Measurements from ENCODE around the gene PARP9. TPM values are rescaled to one million over a fixed set of nuclear protein-coding genes. Genes with fewer than 3 reads are reported as not detected.
"Not testable (repeated sequence)": the region's sequence is repeated elsewhere in the genome, so short reads cannot be mapped to it uniquely, and the experiment has no call there.

The PARP9 gene
- total RNA-seq, 1 donor from 2014 or later, result 1.0 TPM

GRCh38 chr3:122502139-122502538 is 62.0 kb downstream of the PARP9 start:
- Histone ChIP-seq H3K27ac (no peak overlapping the region), H3K36me3 (no peaks in the 10 kb centered on the region), H3K4me1 (peaks cover 7% of the 10 kb centered on the region), H3K27me3 (no peaks in the 10 kb centered on the region), H4K20me1 (ENCODE audit: low read depth) (peaks cover 100% of the 10 kb centered on the region), H3F3A (ENCODE audit: low read depth) (no peaks in the 10 kb centered on the region), H3K9ac (no peak overlapping the region), H3K4me3 (no peak overlapping the region), H2AFZ (replicated peaks) (no peak overlapping the region), H3K79me2 (ENCODE audit: low read depth) (peaks cover 100% of the 10 kb centered on the region), H3K9me3 (ENCODE audit: low read depth) (no peaks in the 10 kb centered on the region), H3K4me2 (no peak overlapping the region)
- Mint-ChIP-seq H3K27me3 (ENCODE audit: insufficient read depth, low read depth) (no peaks in the 10 kb centered on the region), H3K9me3 (peaks cover 19% of the 10 kb centered on the region), H3K36me3 (peaks cover 20% of the 10 kb centered on the region), H3K4me1 (peaks cover 4% of the 10 kb centered on the region), H3K4me3 (no peak overlapping the region), H3K27ac (no peak overlapping the region)
- TF ChIP-seq EZH2 (IDR thresholded peaks at IDR 0.05) (no peak), EZH2phosphoT487 (IDR thresholded peaks at IDR 0.05) (no peak)
- TF ChIP-seq, protein P1, sequence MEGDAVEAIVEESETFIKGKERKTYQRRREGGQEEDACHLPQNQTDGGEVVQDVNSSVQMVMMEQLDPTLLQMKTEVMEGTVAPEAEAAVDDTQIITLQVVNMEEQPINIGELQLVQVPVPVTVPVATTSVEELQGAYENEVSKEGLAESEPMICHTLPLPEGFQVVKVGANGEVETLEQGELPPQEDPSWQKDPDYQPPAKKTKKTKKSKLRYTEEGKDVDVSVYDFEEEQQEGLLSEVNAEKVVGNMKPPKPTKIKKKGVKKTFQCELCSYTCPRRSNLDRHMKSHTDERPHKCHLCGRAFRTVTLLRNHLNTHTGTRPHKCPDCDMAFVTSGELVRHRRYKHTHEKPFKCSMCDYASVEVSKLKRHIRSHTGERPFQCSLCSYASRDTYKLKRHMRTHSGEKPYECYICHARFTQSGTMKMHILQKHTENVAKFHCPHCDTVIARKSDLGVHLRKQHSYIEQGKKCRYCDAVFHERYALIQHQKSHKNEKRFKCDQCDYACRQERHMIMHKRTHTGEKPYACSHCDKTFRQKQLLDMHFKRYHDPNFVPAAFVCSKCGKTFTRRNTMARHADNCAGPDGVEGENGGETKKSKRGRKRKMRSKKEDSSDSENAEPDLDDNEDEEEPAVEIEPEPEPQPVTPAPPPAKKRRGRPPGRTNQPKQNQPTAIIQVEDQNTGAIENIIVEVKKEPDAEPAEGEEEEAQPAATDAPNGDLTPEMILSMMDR (IDR thresholded peaks at IDR 0.05), result no peak
- DNase-seq (ENCODE audit: low spot score), result no peak

- not testable (repeated sequence) for H3K4me1 Mint-ChIP-seq; H3K27ac ChIP-seq; H3K9ac ChIP-seq; H3K27ac Mint-ChIP-seq; H3K36me3 ChIP-seq; H3K4me2 ChIP-seq; DNase-seq (ENCODE audit: low spot score); H3K27me3 Mint-ChIP-seq (ENCODE audit: insufficient read depth, low read depth); H3K9me3 ChIP-seq (ENCODE audit: low read depth); H2AFZ ChIP-seq (replicated peaks); H3K4me3 Mint-ChIP-seq; H3K4me1 ChIP-seq; H3F3A ChIP-seq (ENCODE audit: low read depth); H3K27me3 ChIP-seq; H3K4me3 ChIP-seq
- H3K36me3 Mint-ChIP-seq, result peaks cover 18% of the 10 kb centered on the region
- Histone ChIP-seq H4K20me1 (ENCODE audit: low read depth) (peaks cover 97% of the 10 kb centered on the region), H3K79me2 (ENCODE audit: low read depth) (peaks cover 100% of the 10 kb centered on the region)
- H3K9me3 Mint-ChIP-seq, result peaks cover 16% of the 10 kb centered on the region
Observed at GRCh38 chr3:122500964-122501363, 63.1 kb downstream of the PARP9 start.

- Mint-ChIP-seq H3K4me3 (no peak overlapping the region), H3K9me3 (no peaks in the 10 kb centered on the region), H3K4me1 (peaks cover 4% of the 10 kb centered on the region), H3K36me3 (peaks cover 14% of the 10 kb centered on the region), H3K27me3 (ENCODE audit: insufficient read depth, low read depth) (no peaks in the 10 kb centered on the region), H3K27ac (no peak overlapping the region)
- TF ChIP-seq EZH2phosphoT487 (IDR thresholded peaks at IDR 0.05) (no peak), EZH2 (IDR thresholded peaks at IDR 0.05) (no peak)
- TF ChIP-seq, protein P1 (IDR thresholded peaks at IDR 0.05), result no peak
- H3F3A ChIP-seq (ENCODE audit: low read depth), result no peaks in the 10 kb centered on the region
- peaks cover 69% of the 10 kb centered on the region for H4K20me1 ChIP-seq (ENCODE audit: low read depth)
- no peak for DNase-seq (ENCODE audit: low spot score)
- no peaks in the 10 kb centered on the region for H3K9me3 ChIP-seq (ENCODE audit: low read depth)
- H3K4me2 ChIP-seq, result no peak overlapping the region
- H3K27me3 ChIP-seq, result no peaks in the 10 kb centered on the region
- H3K27ac ChIP-seq, result no peak overlapping the region
- no peak overlapping the region for H2AFZ ChIP-seq (replicated peaks)
- no peak overlapping the region for H3K9ac ChIP-seq
- H3K4me1 ChIP-seq, result no peaks in the 10 kb centered on the region
- no peak overlapping the region for H3K4me3 ChIP-seq
- peaks cover 87% of the 10 kb centered on the region for H3K79me2 ChIP-seq (ENCODE audit: low read depth)
- H3K36me3 ChIP-seq, result no peaks in the 10 kb centered on the region
Observed at GRCh38 chr3:122498152-122498551, 65.9 kb downstream of the PARP9 start.

GRCh38 chr3:122497425-122497824 is 66.7 kb downstream of the PARP9 start:
- peaks cover 82% of the 10 kb centered on the region for H3K79me2 ChIP-seq (ENCODE audit: low read depth)
- Mint-ChIP-seq H3K27ac (no peak overlapping the region), H3K36me3 (peaks cover 18% of the 10 kb centered on the region), H3K4me3 (no peak overlapping the region), H3K27me3 (ENCODE audit: insufficient read depth, low read depth) (no peaks in the 10 kb centered on the region), H3K9me3 (no peaks in the 10 kb centered on the region), H3K4me1 (peaks cover 4% of the 10 kb centered on the region)
- H3K9me3 ChIP-seq (ENCODE audit: low read depth), result no peaks in the 10 kb centered on the region
- no peaks in the 10 kb centered on the region for H3F3A ChIP-seq (ENCODE audit: low read depth)
- no peak for DNase-seq (ENCODE audit: low spot score)
- no peak for TF ChIP-seq EZH2 (IDR thresholded peaks at IDR 0.05)
- TF ChIP-seq EZH2phosphoT487 (IDR thresholded peaks at IDR 0.05), result no peak
- TF ChIP-seq, protein P1 (IDR thresholded peaks at IDR 0.05), result no peak
- peaks cover 62% of the 10 kb centered on the region for H4K20me1 ChIP-seq (ENCODE audit: low read depth)
- no peaks in the 10 kb centered on the region for H3K27me3 ChIP-seq
- H3K4me3 ChIP-seq, result no peak overlapping the region
- no peak overlapping the region for H3K9ac ChIP-seq
- H2AFZ ChIP-seq (replicated peaks), result no peak overlapping the region
- no peaks in the 10 kb centered on the region for H3K4me1 ChIP-seq
- H3K4me2 ChIP-seq, result no peak overlapping the region
- no peak overlapping the region for H3K27ac ChIP-seq
- no peaks in the 10 kb centered on the region for H3K36me3 ChIP-seq

Measured in neural progenitor cell (in vitro differentiated cells).